IMR-90 (cell line): Measurements from ENCODE around the gene CDRT4. TPM values are rescaled to one million over a fixed set of nuclear protein-coding genes. Genes with fewer than 3 reads are reported as not detected.

ENCODE experiments used
- ATAC-seq: fragments of 200-7000 bp; cut with Tn5 transposase; 2 replicates; pipeline ENCODE4 v1.9.1; 2020; ENCODE audit warnings: low read depth, mild to moderate bottlenecking, moderate library complexity
- BruUV-seq: library from RNA; stranded (reverse); fragments of 400-500 nt; replicated peaks from 2 replicates; lab custom pipeline; 2021; lab: Mats Ljungman, UMichigan
- CTCF ChIA-PET: fragments of 300-600 bp; formaldehyde crosslinking; extraction: SDS; loops from one replicate; lab custom pipeline; 2021; ENCODE audit warnings: antibody characterized with exemption; lab: Yijun Ruan, JAX
- POLR2A ChIA-PET: fragments of 300-600 bp; sonication (Branson Sonifier 250); formaldehyde crosslinking; loops from one replicate; lab custom pipeline; 2022; ENCODE audit warnings: antibody characterized with exemption; ENCODE audit not compliant: unreplicated experiment; lab: Charles Lee
- DNase-seq: peaks from one replicate; pipeline ENCODE4 v3.0.0; 2013
- H2AFZ ChIP-seq: replicated peaks from 2 replicates; pipeline ENCODE3; 2013; ENCODE audit warnings: low read length, mild to moderate bottlenecking; ENCODE audit not compliant: poor library complexity
- H2AK5ac ChIP-seq: 2 replicates; pipeline ENCODE4 v1.6.1; 2013; ENCODE audit warnings: low read depth, low read length, inconsistent platforms
- H2AK9ac ChIP-seq: replicated peaks from 2 replicates; pipeline ENCODE3; 2013; ENCODE audit warnings: mild to moderate bottlenecking, low read depth, low read length, moderate library complexity; ENCODE audit not compliant: poor library complexity
- H2BK120ac ChIP-seq: 2 replicates; pipeline ENCODE4 v1.6.1; 2013; ENCODE audit warnings: low read depth, low read length, inconsistent platforms
- H2BK15ac ChIP-seq: 3 replicates; pipeline ENCODE4 v1.6.1; 2013; ENCODE audit warnings: low read depth, low read length, inconsistent platforms
- H2BK20ac ChIP-seq: 2 replicates; pipeline ENCODE4 v1.6.1; 2013; ENCODE audit warnings: low read depth, mild to moderate bottlenecking, inconsistent platforms, low read length, moderate library complexity
- H2BK5ac ChIP-seq: 2 replicates; pipeline ENCODE4 v1.6.1; 2013; ENCODE audit warnings: mild to moderate bottlenecking, low read depth, low read length, inconsistent platforms; ENCODE audit not compliant: poor library complexity, severe bottlenecking
- H3K14ac ChIP-seq: replicated peaks from 2 replicates; pipeline ENCODE4 v1.6.1; 2013; ENCODE audit warnings: low read depth, low read length, inconsistent platforms
- H3K18ac ChIP-seq: 2 replicates; pipeline ENCODE4 v1.6.1; 2013; ENCODE audit warnings: low read depth, low read length, control low read depth
- H3K23ac ChIP-seq: 2 replicates; pipeline ENCODE4 v1.6.1; 2013; ENCODE audit warnings: low read depth, low read length, inconsistent platforms
- H3K27ac ChIP-seq: 2 replicates; pipeline ENCODE4 v1.5.1; 2013; ENCODE audit warnings: mild to moderate bottlenecking, control low read depth, low read length; ENCODE audit not compliant: insufficient read depth
- H3K27me3 ChIP-seq: 2 replicates; pipeline ENCODE4 v1.6.1; 2013; ENCODE audit warnings: low read length; ENCODE audit not compliant: control insufficient read depth, insufficient read depth
- H3K36me3 ChIP-seq: 2 replicates; pipeline ENCODE4 v1.6.1; 2013; ENCODE audit warnings: low read length, mixed read lengths; ENCODE audit not compliant: control insufficient read depth, insufficient read depth
- H3K4ac ChIP-seq: 2 replicates; pipeline ENCODE4 v1.6.1; 2013; ENCODE audit warnings: low read depth, low read length, inconsistent platforms
- H3K4me1 ChIP-seq: 2 replicates; pipeline ENCODE4 v1.6.1; 2013; ENCODE audit warnings: low read length, mixed read lengths; ENCODE audit not compliant: control insufficient read depth, insufficient read depth
- H3K4me2 ChIP-seq: 2 replicates; pipeline ENCODE4 v1.6.1; 2013; ENCODE audit warnings: low read depth, mild to moderate bottlenecking, control low read depth, low read length, moderate library complexity
- H3K4me3 ChIP-seq: 2 replicates; pipeline ENCODE4 v1.5.1; 2013; ENCODE audit warnings: low read depth, mild to moderate bottlenecking, control low read depth, low read length, moderate library complexity; ENCODE audit not compliant: insufficient read depth
- H3K56ac ChIP-seq: 2 replicates; pipeline ENCODE4 v1.6.1; 2013; ENCODE audit warnings: low read length, inconsistent platforms; ENCODE audit not compliant: insufficient read depth; ENCODE audit errors: extremely low read depth
- H3K79me1 ChIP-seq, 2 experiments: 2 replicates each; pipeline ENCODE4 v1.6.1; 2013; ENCODE audit warnings: low read length in 2 of 2, inconsistent platforms in 1 of 2, low read depth in 1 of 2
- H3K9ac ChIP-seq: 2 replicates; pipeline ENCODE4 v1.6.1; 2013; ENCODE audit warnings: low read depth, low read length, control low read depth
- H3K9me1 ChIP-seq: 2 replicates; pipeline ENCODE4 v1.6.1; 2013; ENCODE audit warnings: low read length, inconsistent platforms; ENCODE audit not compliant: insufficient read depth
- H3K9me3 ChIP-seq: 2 replicates; pipeline ENCODE4 v1.6.1; 2013; ENCODE audit warnings: low read length; ENCODE audit not compliant: control insufficient read depth, insufficient read depth
- H4K20me1 ChIP-seq: 2 replicates; pipeline ENCODE4 v1.6.1; 2013; ENCODE audit warnings: low read length, inconsistent platforms; ENCODE audit not compliant: insufficient read depth
- H4K5ac ChIP-seq: 2 replicates; pipeline ENCODE4 v1.6.1; 2013; ENCODE audit warnings: mild to moderate bottlenecking, low read depth, low read length, control low read depth
- H4K8ac ChIP-seq, 2 experiments: 2 replicates each; pipeline ENCODE4 v1.6.1; 2013; ENCODE audit warnings: low read depth in 2 of 2, low read length in 2 of 2, control low read depth in 1 of 2, inconsistent platforms in 1 of 2
- H4K91ac ChIP-seq: 2 replicates; pipeline ENCODE4 v1.6.1; 2013; ENCODE audit warnings: low read depth, low read length, inconsistent platforms; ENCODE audit not compliant: insufficient read depth
- BHLHE40 ChIP-seq: fragments of 150-350 bp; IDR thresholded peaks from 2 replicates; pipeline ENCODE4 v1.6.1; 2016; ENCODE audit warnings: mild to moderate bottlenecking, low read depth, low read length
- CTCF ChIP-seq: conservative IDR thresholded peaks from 2 replicates; pipeline ENCODE4 v1.5.1; 2012; ENCODE audit warnings: mild to moderate bottlenecking, low read depth, low read length, improper control_type of control experiment
- ELK1 ChIP-seq: fragments of 150-350 bp; IDR thresholded peaks from 2 replicates; pipeline ENCODE4 v1.6.1; 2016; ENCODE audit warnings: low read depth, mild to moderate bottlenecking, low read length, moderate library complexity, borderline replicate concordance
- MAFK ChIP-seq: IDR thresholded peaks from 2 replicates; pipeline ENCODE4 v1.6.1; 2012; ENCODE audit warnings: low read depth, low read length, improper control_type of control experiment
- MAZ ChIP-seq: IDR thresholded peaks from 2 replicates; pipeline ENCODE4 v1.6.1; 2012; ENCODE audit warnings: low read depth, mild to moderate bottlenecking, low read length, improper control_type of control experiment, moderate library complexity, borderline replicate concordance
- MXI1 ChIP-seq: IDR thresholded peaks from 2 replicates; pipeline ENCODE4 v1.6.1; 2012; ENCODE audit warnings: low read depth, mild to moderate bottlenecking, low read length, moderate library complexity, borderline replicate concordance
- NFE2L2 ChIP-seq: fragments of 150-350 bp; IDR thresholded peaks from 2 replicates; pipeline ENCODE4 v1.6.1; 2016; ENCODE audit warnings: low read depth, mild to moderate bottlenecking, low read length
- POLR2A ChIP-seq: IDR thresholded peaks from 2 replicates; pipeline ENCODE4 v1.6.1; 2012; ENCODE audit warnings: mild to moderate bottlenecking, low read depth, low read length
- RAD21 ChIP-seq: IDR thresholded peaks from 2 replicates; pipeline ENCODE4 v1.6.1; 2012; ENCODE audit warnings: low read length, improper control_type of control experiment
- RCOR1 ChIP-seq: IDR thresholded peaks from 2 replicates; pipeline ENCODE4 v1.6.1; 2012; ENCODE audit warnings: mild to moderate bottlenecking, low read length, improper control_type of control experiment; ENCODE audit not compliant: insufficient replicate concordance
- USF2 ChIP-seq: fragments of 150-350 bp; IDR thresholded peaks from 2 replicates; pipeline ENCODE4 v1.6.1; 2017; ENCODE audit warnings: mild to moderate bottlenecking, antibody characterized with exemption, low read length, low read depth
- WGBS, 2 experiments: methylation state at CpG; one replicate each; pipeline versions ENCODE4 v1.1.5 to v1.1.7; 2013; ENCODE audit warnings: missing lambda C conversion rate in 2 of 2; ENCODE audit not compliant: insufficient read length in 1 of 2; ENCODE audit errors: extremely low coverage in 2 of 2; 5-methylcytosine and 5-hydroxymethylcytosine counted together
- dilution Hi-C: fragments of 300-500 bp; cut with HindIII; formaldehyde crosslinking; loops from one replicate; pipeline ENCODE4 v1.14.3; 2018; ENCODE audit warnings: low sequenced_read_pairs; ENCODE audit not compliant: unreplicated experiment
- in situ Hi-C: fragments of 300-500 bp; cut with MboI; formaldehyde crosslinking; loops from 3 replicates; pipeline ENCODE4 v1.14.3; 2019; ENCODE audit warnings: low sequenced_read_pairs, inconsistent platforms, mixed read lengths
- intact Hi-C: fragments of 100-400 bp; cut with micrococcal nuclease; formaldehyde crosslinking; loops from 2 replicates; pipeline ENCODE4 v1.10.0; 2022
- polyA plus RNA-seq, 3 experiments: library from polyadenylated mRNA; depleted of rRNA; stranded (reverse); fragments of >200 nt; gene quantifications; 2 replicates each; pipeline ENCODE4 v1.2.3, GENCODE V29; 2012; ENCODE audit warnings: low replicate concordance in 1 of 3
- total RNA-seq: library from RNA; depleted of rRNA; stranded (reverse); fragments of >200 nt; gene quantifications from 2 replicates; pipeline ENCODE4 v1.2.3, GENCODE V29; 2012

CDRT4 gene
- total and polyA plus RNA-seq, 2 of the 4 experiments (the other 2 are of a cell fraction) = 0.90 to 3.7 TPM

GRCh38 chr17:15405058-15405415, 62.4 kb downstream of the CDRT4 start:
- Histone ChIP-seq H3K4me1 (peaks cover 17% of the 10 kb centered on the region), H3K9me1 (peaks cover 17% of the 10 kb centered on the region), H3K4me2 (no peak overlapping the region), H2BK120ac (no peak overlapping the region), H3K9ac (no peak overlapping the region), H2AFZ (no peak overlapping the region), H3K23ac (no peak overlapping the region), H4K20me1 (no peaks in the 10 kb centered on the region), H4K5ac (no peak overlapping the region), H3K27ac (no peak overlapping the region), H3K18ac (no peak overlapping the region), H3K9me3 (no peaks in the 10 kb centered on the region), H3K4ac (no peak overlapping the region), H2BK5ac (no peak overlapping the region), H3K14ac (no peak overlapping the region), H4K91ac (no peak overlapping the region), H2BK15ac (no peak overlapping the region), H4K8ac (no peak overlapping the region), H2AK9ac (no peak overlapping the region), H3K79me1 (0 out of 4 replicates have a peak, but pooled peaks cover 0 to 4% of the 10 kb centered on the region in 2 experiments), H3K27me3 (no peaks in the 10 kb centered on the region), H3K56ac (no peak overlapping the region), H2AK5ac (no peak overlapping the region; the same call in 1 of the 2 replicates), H3K4me3 (no peak overlapping the region), H3K36me3 (no peaks in the 10 kb centered on the region), H2BK20ac (no peak overlapping the region)
- dilution Hi-C loops = no loop called here
- CTCF ChIA-PET = no interaction called here
- BruUV-seq = no TSS peak
- POLR2A ChIA-PET = no interaction called here
- DNase-seq (no peak), ATAC-seq (no peak)
- in situ Hi-C loops = no loop called here
- no CpG with 5 or more reads among the region's 6 CpGs for WGBS, 2 experiments
- intact Hi-C loops = no loop called here
- TF ChIP-seq MAZ (no peak), BHLHE40 (no peak), ELK1 (no peak), MXI1 (no peak), RCOR1 (no peak), CTCF (no peak), MAFK (no peak), NFE2L2 (no peak), POLR2A (no peak), RAD21 (no peak), USF2 (no peak)
